Activated CD4-positive, alpha-beta T cell treated with anti-CD3 and anti-CD28 coated beads for 36 hours (primary cell): ENCODE results near the gene POU6F2. TPM values are rescaled to one million over a fixed set of nuclear protein-coding genes. Genes with fewer than 3 reads are reported as not detected.
A peak's percentile ranks its signal among the peaks of the same experiment; 100 is the strongest.

Experiments used
- ATAC-seq: fragments of 200-7000 bp; cut with Tn5 transposase; one replicate; pipeline ENCODE4 v1.10.0; 2021; ENCODE audit warnings: mild to moderate bottlenecking, moderate library complexity
- CTCF ChIA-PET: fragments of 350-600 bp; sonication (Branson Sonifier 250); formaldehyde crosslinking; loops from one replicate; lab custom pipeline; 2021; ENCODE audit warnings: antibody characterized with exemption; lab: Charles Lee
- POLR2A ChIA-PET: fragments of 350-600 bp; sonication (Branson Sonifier 250); formaldehyde crosslinking; loops from one replicate; lab custom pipeline; 2021; ENCODE audit warnings: antibody characterized with exemption, inconsistent platforms; lab: Charles Lee
- DNase-seq: peaks from one replicate; pipeline ENCODE4 v3.0.0-alpha.2; 2020
- H3K27ac Mint-ChIP-seq: one replicate; pipeline ENCODE4 v1.8.0; 2021; ENCODE audit warnings: mixed read lengths
- H3K27me3 Mint-ChIP-seq: one replicate; pipeline ENCODE4 v1.8.0; 2021; ENCODE audit warnings: mixed read lengths
- H3K36me3 Mint-ChIP-seq: one replicate; pipeline ENCODE4 v1.8.0; 2021; ENCODE audit warnings: low read depth, mixed read lengths
- H3K4me1 Mint-ChIP-seq: one replicate; pipeline ENCODE4 v1.8.0; 2021; ENCODE audit warnings: mixed read lengths
- H3K4me3 Mint-ChIP-seq: one replicate; pipeline ENCODE4 v1.8.0; 2021; ENCODE audit warnings: mild to moderate bottlenecking, moderate library complexity, mixed read lengths
- H3K9me3 Mint-ChIP-seq: one replicate; pipeline ENCODE4 v1.8.0; 2021; ENCODE audit warnings: low read depth, mixed read lengths
- intact Hi-C, 2 experiments: fragments of 100-400 bp; cut with DNase I in 1 of 2; cut with micrococcal nuclease in 1 of 2; formaldehyde crosslinking; loops; one replicate each; pipeline versions ENCODE4 v1.14.2 to v1.15.1; 2022 to 2024; cut with DNase I, micrococcal nuclease
- total RNA-seq, 2 experiments: library from RNA; stranded (reverse); gene quantifications; one replicate each; pipeline ENCODE4 v1.2.3, GENCODE V29; 2021

Gene POU6F2
- total RNA-seq = not detected

GRCh38 chr7:38977685-38978084 lies at the start of gene POU6F2:
TSS of gene POU6F2 (plus strand) at chr7:38977909. CDS start at chr7:38977954, 45 bp downstream.
- Mint-ChIP-seq H3K9me3 (no peaks in the 10 kb centered on the region), H3K36me3 (no peaks in the 10 kb centered on the region), H3K4me1 (no peaks in the 10 kb centered on the region), H3K27ac (no peak within 1 kb of the TSS), H3K4me3 (no peak within 1 kb of the TSS), H3K27me3 (peaks cover 38% of the 10 kb centered on the region)
- ATAC-seq = no peak
- CTCF ChIA-PET = no interaction called here
- intact Hi-C loops = no loop called here
- no peak for DNase-seq
- POLR2A ChIA-PET = no interaction called here

GRCh38 chr7:38928506-38928905 lies 49.2 kb upstream of the POU6F2 start:
- no peak for ATAC-seq
- no peaks in the 10 kb centered on the region for H3K9me3 Mint-ChIP-seq

GRCh38 chr7:38929460-38930171 lies 48.1 kb upstream of the POU6F2 start:
- Mint-ChIP-seq H3K9me3 (no peaks in the 10 kb centered on the region), H3K4me3 (no peak overlapping the region), H3K27me3 (peaks cover 3% of the 10 kb centered on the region), H3K27ac (no peak overlapping the region), H3K4me1 (no peaks in the 10 kb centered on the region), H3K36me3 (no peaks in the 10 kb centered on the region)
- ChIA-PET CTCF (interaction anchor here (0.6 to 0.7 kb wide), 3 partner anchors 10 to 146 kb away, joined by 3 read pairs; no protein-coding TSS in a partner anchor), POLR2A (no interaction called here)
- intact Hi-C loops = loop anchor here in 1 of 2 experiments (1.0 to 10.0 kb wide), 2 partner anchors 37 to 595 kb away; no protein-coding TSS in a partner anchor
- DNase-seq = no peak
- ATAC-seq = no peak

More at GRCh38 chr7:38928506-38928905, 49.2 kb upstream of the POU6F2 start:
- no peak for DNase-seq
- Mint-ChIP-seq H3K36me3 (no peaks in the 10 kb centered on the region), H3K4me1 (no peaks in the 10 kb centered on the region), H3K27ac (no peak overlapping the region), H3K4me3 (no peak overlapping the region), H3K27me3 (peaks cover 3% of the 10 kb centered on the region)
- intact Hi-C loops = no loop called here
- ChIA-PET CTCF (interaction anchor here (1.2 kb wide), 1 partner anchor 10 kb away, joined by 3 read pairs; no protein-coding TSS in a partner anchor), POLR2A (no interaction called here)

- no peaks in the 10 kb centered on the region for H3K9me3 Mint-ChIP-seq
- no peak overlapping the region for H3K27ac Mint-ChIP-seq
- ChIA-PET CTCF (interaction anchor here (0.6 to 2.0 kb wide), 15 partner anchors 10 to 599 kb away, joined by 3 to 6 read pairs (median 3); partner anchors contain the start of gene VPS41), POLR2A (no interaction called here)
- intact Hi-C loops = loop anchor here (1.0 to 10.0 kb wide), 5 partner anchors 136 to 592 kb away; no protein-coding TSS in a partner anchor
- peaks cover 6% of the 10 kb centered on the region for H3K27me3 Mint-ChIP-seq
- peak; percentile 39 for ATAC-seq
- no peaks in the 10 kb centered on the region for H3K36me3 Mint-ChIP-seq
- peak; percentile 81 for DNase-seq
- H3K4me1 Mint-ChIP-seq = no peaks in the 10 kb centered on the region
- H3K4me3 Mint-ChIP-seq = no peak overlapping the region
These were observed 45.1 kb upstream of the POU6F2 start for GRCh38 chr7:38932509-38933168.

- Mint-ChIP-seq H3K27ac (no peak overlapping the region), H3K27me3 (peaks cover 6% of the 10 kb centered on the region)
These were observed 43.7 kb upstream of the POU6F2 start for GRCh38 chr7:38934051-38934450.

GRCh38 chr7:38934536-38934935 lies 43.2 kb upstream of the POU6F2 start:
- Mint-ChIP-seq H3K36me3 (no peaks in the 10 kb centered on the region), H3K4me1 (no peaks in the 10 kb centered on the region), H3K4me3 (no peak overlapping the region), H3K27me3 (peaks cover 4% of the 10 kb centered on the region), H3K27ac (no peak overlapping the region), H3K9me3 (no peaks in the 10 kb centered on the region)
- no peak for ATAC-seq
- ChIA-PET POLR2A (no interaction called here), CTCF (no interaction called here)
- intact Hi-C loops = loop anchor here in 1 of 2 experiments (10.0 kb wide), 1 partner anchor 590 kb away; no protein-coding TSS in a partner anchor
- DNase-seq = no peak

More at GRCh38 chr7:38934051-38934450, 43.7 kb upstream of the POU6F2 start:
- no peaks in the 10 kb centered on the region for H3K9me3 Mint-ChIP-seq
- ATAC-seq = no peak
- intact Hi-C loops = loop anchor here in 1 of 2 experiments (10.0 kb wide), 1 partner anchor 591 kb away; no protein-coding TSS in a partner anchor
- CTCF ChIA-PET = interaction anchor here (1.0 to 1.2 kb wide), 2 partner anchors 91 to 177 kb away, joined by 3 to 4 read pairs; no protein-coding TSS in a partner anchor
- POLR2A ChIA-PET = no interaction called here
- H3K36me3 Mint-ChIP-seq = no peaks in the 10 kb centered on the region
- no peak overlapping the region for H3K4me3 Mint-ChIP-seq
- H3K4me1 Mint-ChIP-seq = no peaks in the 10 kb centered on the region
- no peak for DNase-seq

GRCh38 chr7:38936641-38937040 lies 41.1 kb upstream of the POU6F2 start:
- H3K9me3 Mint-ChIP-seq = no peaks in the 10 kb centered on the region
- H3K4me1 Mint-ChIP-seq = no peaks in the 10 kb centered on the region
- ChIA-PET POLR2A (no interaction called here), CTCF (interaction anchor here (1.2 kb wide), 1 partner anchor 19 kb away, joined by 3 read pairs; no protein-coding TSS in a partner anchor)
- peaks cover 4% of the 10 kb centered on the region for H3K27me3 Mint-ChIP-seq
- H3K27ac Mint-ChIP-seq = no peak overlapping the region
- H3K36me3 Mint-ChIP-seq = no peaks in the 10 kb centered on the region
- DNase-seq = no peak
- H3K4me3 Mint-ChIP-seq = no peak overlapping the region
- no peak for ATAC-seq
- intact Hi-C loops = loop anchor here in 1 of 2 experiments (10.0 kb wide), 1 partner anchor 588 kb away; no protein-coding TSS in a partner anchor

GRCh38 chr7:38938001-38938485 lies 39.7 kb upstream of the POU6F2 start:
- Mint-ChIP-seq H3K27me3 (peaks cover 4% of the 10 kb centered on the region), H3K4me1 (no peaks in the 10 kb centered on the region), H3K36me3 (no peaks in the 10 kb centered on the region), H3K4me3 (no peak overlapping the region), H3K27ac (no peak overlapping the region), H3K9me3 (no peaks in the 10 kb centered on the region)
- no peak for DNase-seq
- no peak for ATAC-seq
- intact Hi-C loops = loop anchor here in 1 of 2 experiments (10.0 kb wide), 1 partner anchor 587 kb away; no protein-coding TSS in a partner anchor
- ChIA-PET CTCF (interaction anchor here (0.8 kb wide), 1 partner anchor 10 kb away, joined by 3 read pairs; no protein-coding TSS in a partner anchor), POLR2A (no interaction called here)

GRCh38 chr7:38938589-38938988 lies 39.1 kb upstream of the POU6F2 start:
- intact Hi-C loops = loop anchor here in 1 of 2 experiments (10.0 kb wide), 1 partner anchor 586 kb away; no protein-coding TSS in a partner anchor
- H3K9me3 Mint-ChIP-seq = no peaks in the 10 kb centered on the region
- POLR2A ChIA-PET = no interaction called here
- ATAC-seq (no peak), DNase-seq (no peak)
- CTCF ChIA-PET = interaction anchor here (0.8 kb wide), 1 partner anchor 11 kb away, joined by 3 read pairs; no protein-coding TSS in a partner anchor
- no peak overlapping the region for H3K27ac Mint-ChIP-seq
- no peaks in the 10 kb centered on the region for H3K4me1 Mint-ChIP-seq
- H3K27me3 Mint-ChIP-seq = peaks cover 4% of the 10 kb centered on the region
- H3K4me3 Mint-ChIP-seq = no peak overlapping the region
- H3K36me3 Mint-ChIP-seq = no peaks in the 10 kb centered on the region

- H3K36me3 Mint-ChIP-seq = no peaks in the 10 kb centered on the region
- POLR2A ChIA-PET = no interaction called here
- H3K27me3 Mint-ChIP-seq = peaks cover 6% of the 10 kb centered on the region
- H3K9me3 Mint-ChIP-seq = no peaks in the 10 kb centered on the region
- no peaks in the 10 kb centered on the region for H3K4me1 Mint-ChIP-seq
- CTCF ChIA-PET = interaction anchor here (0.9 kb wide), 1 partner anchor 41 kb away, joined by 5 read pairs; no protein-coding TSS in a partner anchor
- H3K4me3 Mint-ChIP-seq = no peak overlapping the region
- no peak for ATAC-seq
- intact Hi-C loops = no loop called here
- no peak overlapping the region for H3K27ac Mint-ChIP-seq
- no peak for DNase-seq
These were observed 36.9 kb upstream of the POU6F2 start for GRCh38 chr7:38940774-38941173.
